Colonic mucosa (tissue), 4 donors: Measurements from ENCODE around the gene AASDH. TPM values are rescaled to one million over a fixed set of nuclear protein-coding genes. Genes with fewer than 3 reads are reported as not detected.

Experiments used
- DNase-seq: peaks from one replicate; pipeline ENCODE4 v3.0.0-alpha.2; 2020
- H3K27ac ChIP-seq: fragments of 200-600 bp; one replicate; pipeline ENCODE4 v1.8.0; 2021
- H3K27me3 ChIP-seq: fragments of 200-600 bp; one replicate; pipeline ENCODE4 v1.8.0; 2021
- H3K36me3 ChIP-seq: fragments of 200-600 bp; one replicate; pipeline ENCODE4 v1.8.0; 2021
- H3K4me1 ChIP-seq: fragments of 200-600 bp; one replicate; pipeline ENCODE4 v1.8.0; 2021; ENCODE audit warnings: mild to moderate bottlenecking
- H3K4me3 ChIP-seq: fragments of 200-600 bp; one replicate; pipeline ENCODE4 v1.8.0; 2021
- H3K9ac ChIP-seq, 2 donors: one replicate each; pipeline ENCODE4 v1.7.0; 2013; ENCODE audit warnings: control low read depth in 2 of 2, low read depth in 2 of 2, low read length in 2 of 2
- H3K9me3 ChIP-seq: fragments of 200-600 bp; one replicate; pipeline ENCODE4 v1.8.0; 2021
- intact Hi-C: fragments of 100-400 bp; cut with DNase I; formaldehyde crosslinking; loops from one replicate; pipeline ENCODE4 v1.14.1; 2022
- total RNA-seq, 2 donors: library from RNA; stranded (reverse); fragmentation: NEBNext Ultra II Directional in 1 of 2; extraction: Animal tissue kit (Norgen Biotek cat#: 25700) in 1 of 2; gene quantifications; one replicate each; pipeline ENCODE4 v1.2.1, GENCODE V29; 2021
- TF ChIP-seq, protein P1 (sequence below): fragments of 200-600 bp; IDR thresholded peaks from one replicate; pipeline ENCODE4 v1.8.0; 2022; ENCODE audit warnings: antibody characterized with exemption, mild to moderate bottlenecking
- donor health status: healthy.
- donor health status: DM: no; HTN: no; CAD: no.
- donor health status: DM: no; HTN: no; CAD: no.

Gene AASDH
- total RNA-seq, 2 donors from 2014 or later = 7.4 to 7.8 TPM

DNA sequence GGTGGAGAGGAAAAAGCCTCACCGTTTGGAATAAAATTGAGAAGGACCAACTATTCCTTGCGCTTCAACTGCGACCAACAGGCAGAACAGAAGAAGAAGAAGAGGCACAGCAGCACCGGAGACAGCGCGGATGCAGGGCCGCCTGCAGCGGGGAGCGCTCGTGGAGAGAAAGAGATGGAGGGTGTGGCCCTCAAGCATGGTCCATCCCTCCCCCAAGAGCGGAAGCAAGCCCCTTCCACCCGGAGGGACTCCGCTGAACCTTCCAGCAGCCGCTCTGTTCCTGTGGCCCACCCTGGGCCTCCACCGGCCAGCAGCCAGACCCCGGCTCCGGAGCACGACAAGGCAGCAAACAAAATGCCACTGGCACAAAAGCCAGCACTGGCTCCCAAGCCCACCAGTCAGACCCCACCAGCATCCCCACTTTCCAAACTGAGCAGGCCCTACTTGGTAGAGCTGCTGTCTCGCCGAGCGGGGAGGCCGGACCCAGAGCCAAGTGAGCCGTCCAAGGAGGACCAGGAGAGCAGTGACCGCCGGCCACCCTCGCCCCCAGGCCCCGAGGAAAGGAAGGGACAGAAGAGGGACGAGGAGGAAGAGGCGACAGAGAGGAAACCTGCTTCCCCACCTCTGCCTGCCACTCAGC lies 71.2 kb downstream of the AASDH start:
- no peaks in the 10 kb centered on the region for H3K27me3 ChIP-seq
- H3K4me3 ChIP-seq = no peak overlapping the region
- no peaks in the 10 kb centered on the region for H3K36me3 ChIP-seq
- H3K4me1 ChIP-seq = no peaks in the 10 kb centered on the region
- TF ChIP-seq, protein P1, sequence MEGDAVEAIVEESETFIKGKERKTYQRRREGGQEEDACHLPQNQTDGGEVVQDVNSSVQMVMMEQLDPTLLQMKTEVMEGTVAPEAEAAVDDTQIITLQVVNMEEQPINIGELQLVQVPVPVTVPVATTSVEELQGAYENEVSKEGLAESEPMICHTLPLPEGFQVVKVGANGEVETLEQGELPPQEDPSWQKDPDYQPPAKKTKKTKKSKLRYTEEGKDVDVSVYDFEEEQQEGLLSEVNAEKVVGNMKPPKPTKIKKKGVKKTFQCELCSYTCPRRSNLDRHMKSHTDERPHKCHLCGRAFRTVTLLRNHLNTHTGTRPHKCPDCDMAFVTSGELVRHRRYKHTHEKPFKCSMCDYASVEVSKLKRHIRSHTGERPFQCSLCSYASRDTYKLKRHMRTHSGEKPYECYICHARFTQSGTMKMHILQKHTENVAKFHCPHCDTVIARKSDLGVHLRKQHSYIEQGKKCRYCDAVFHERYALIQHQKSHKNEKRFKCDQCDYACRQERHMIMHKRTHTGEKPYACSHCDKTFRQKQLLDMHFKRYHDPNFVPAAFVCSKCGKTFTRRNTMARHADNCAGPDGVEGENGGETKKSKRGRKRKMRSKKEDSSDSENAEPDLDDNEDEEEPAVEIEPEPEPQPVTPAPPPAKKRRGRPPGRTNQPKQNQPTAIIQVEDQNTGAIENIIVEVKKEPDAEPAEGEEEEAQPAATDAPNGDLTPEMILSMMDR = no peak
- H3K9me3 ChIP-seq = no peaks in the 10 kb centered on the region
- no peak overlapping the region for H3K9ac ChIP-seq
- DNase-seq = no peak
- intact Hi-C loops = no loop called here
- no peak overlapping the region for H3K27ac ChIP-seq

DNA sequence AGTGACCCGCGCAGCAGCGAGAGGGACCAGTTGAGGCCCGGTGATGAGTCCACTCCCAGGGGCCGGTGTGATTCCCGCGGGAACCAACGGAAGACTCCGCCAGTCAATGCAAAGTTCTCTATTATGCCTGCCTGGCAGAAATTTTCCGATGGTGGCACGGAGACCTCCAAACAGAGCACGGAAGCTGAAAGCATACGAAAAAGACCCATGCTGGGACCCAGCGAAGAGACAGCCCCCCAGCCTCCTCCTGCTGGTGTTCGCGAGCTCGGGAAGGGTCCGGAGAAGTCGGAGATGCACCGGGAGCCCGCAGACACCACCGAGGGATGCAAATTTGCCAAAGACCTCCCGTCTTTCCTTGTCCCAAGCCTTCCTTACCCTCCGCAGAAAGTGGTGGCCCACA lies 71.7 kb downstream of the AASDH start:
- no peak for DNase-seq
- Histone ChIP-seq H3K9ac (no peak overlapping the region), H3K27ac (no peak overlapping the region), H3K36me3 (no peaks in the 10 kb centered on the region), H3K4me3 (no peak overlapping the region), H3K9me3 (no peaks in the 10 kb centered on the region), H3K27me3 (no peaks in the 10 kb centered on the region), H3K4me1 (no peaks in the 10 kb centered on the region)
- intact Hi-C loops = no loop called here
- TF ChIP-seq, protein P1 = no peak

DNA sequence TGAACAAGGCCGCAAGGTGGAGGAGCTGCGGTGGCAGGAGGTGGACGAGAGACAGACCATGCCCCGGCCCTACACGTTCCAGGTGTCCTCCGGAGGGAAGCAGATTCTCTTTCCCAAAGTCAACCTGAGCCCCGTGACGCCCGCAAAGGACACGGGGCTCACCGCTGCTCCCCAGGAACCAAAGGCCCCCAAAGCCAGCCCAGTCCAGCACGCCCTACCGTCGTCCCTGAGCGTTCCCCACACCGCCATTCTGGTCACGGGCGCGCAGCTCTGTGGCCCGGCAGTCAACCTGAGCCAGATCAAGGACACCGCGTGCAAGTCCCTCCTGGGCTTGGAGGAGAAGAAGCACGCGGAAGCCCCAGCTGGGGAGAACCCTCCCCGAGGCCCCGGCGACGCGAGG lies 72.2 kb downstream of the AASDH start:
- Histone ChIP-seq H3K4me3 (no peak overlapping the region), H3K9me3 (no peaks in the 10 kb centered on the region), H3K36me3 (no peaks in the 10 kb centered on the region), H3K9ac (no peak overlapping the region), H3K27ac (no peak overlapping the region), H3K27me3 (no peaks in the 10 kb centered on the region), H3K4me1 (no peaks in the 10 kb centered on the region)
- TF ChIP-seq, protein P1 = no peak
- intact Hi-C loops = no loop called here
- DNase-seq = no peak

DNA sequence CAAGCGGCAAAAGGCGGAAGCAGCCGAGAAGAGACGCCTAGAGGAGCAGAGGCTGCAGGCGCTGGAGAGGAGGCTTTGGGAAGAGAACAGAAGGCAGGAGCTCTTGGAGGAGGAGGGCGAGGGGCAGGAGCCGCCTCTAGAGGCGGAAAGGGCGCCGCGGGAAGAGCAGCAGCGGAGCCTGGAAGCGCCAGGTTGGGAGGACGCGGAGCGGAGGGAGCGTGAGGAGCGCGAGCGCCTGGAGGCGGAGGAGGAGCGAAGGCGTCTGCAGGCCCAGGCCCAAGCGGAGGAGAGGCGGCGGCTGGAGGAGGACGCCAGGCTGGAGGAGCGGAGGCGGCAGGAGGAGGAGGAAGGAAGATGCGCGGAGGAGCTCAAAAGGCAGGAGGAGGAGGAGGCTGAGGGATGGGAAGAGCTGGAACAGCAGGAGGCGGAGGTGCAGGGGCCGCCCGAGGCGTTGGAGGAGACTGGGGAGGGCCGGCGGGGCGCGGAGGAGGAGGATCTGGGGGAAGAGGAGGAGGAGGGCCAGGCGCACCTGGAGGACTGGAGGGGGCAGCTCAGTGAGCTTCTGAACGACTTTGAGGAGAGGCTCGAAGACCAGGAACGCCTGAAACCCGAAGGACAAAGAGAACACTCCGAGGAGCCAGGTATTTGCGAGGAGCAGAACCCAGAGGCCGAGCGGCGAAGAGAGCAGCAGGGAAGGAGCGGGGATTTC lies 72.9 kb downstream of the AASDH start:
- Histone ChIP-seq H3K36me3 (no peaks in the 10 kb centered on the region), H3K4me3 (no peak overlapping the region), H3K27ac (no peak overlapping the region), H3K4me1 (no peaks in the 10 kb centered on the region), H3K27me3 (no peaks in the 10 kb centered on the region), H3K9ac (no peak overlapping the region), H3K9me3 (no peaks in the 10 kb centered on the region)
- TF ChIP-seq, protein P1 = no peak
- intact Hi-C loops = no loop called here
- no peak for DNase-seq

DNA sequence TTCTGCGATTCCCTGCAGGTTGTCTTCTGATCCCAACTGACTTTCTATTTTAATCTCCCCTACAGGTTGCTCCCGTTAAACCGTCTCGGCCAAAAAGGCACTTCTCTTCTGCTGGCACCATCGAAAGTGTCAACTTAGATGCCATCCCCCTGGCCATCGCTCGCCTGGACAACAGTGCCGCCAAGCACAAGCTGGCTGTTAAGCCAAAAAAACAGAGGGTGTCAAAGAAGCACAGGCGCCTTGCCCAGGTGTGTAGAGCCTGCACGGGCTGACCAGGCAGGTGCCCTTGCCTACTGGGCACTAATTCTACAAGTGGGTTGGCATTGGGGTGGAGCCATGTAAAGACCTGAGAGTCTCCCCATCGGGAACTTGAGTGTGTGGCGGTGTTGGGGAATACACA lies 74.2 kb downstream of the AASDH start:
- Histone ChIP-seq H3K27ac (no peak overlapping the region), H3K27me3 (no peaks in the 10 kb centered on the region), H3K36me3 (no peaks in the 10 kb centered on the region), H3K4me1 (no peaks in the 10 kb centered on the region), H3K4me3 (no peak overlapping the region), H3K9ac (no peak overlapping the region), H3K9me3 (no peaks in the 10 kb centered on the region)
- TF ChIP-seq, protein P1 = no peak
- no peak for DNase-seq
- intact Hi-C loops = no loop called here
